Hepatocyte (in vitro differentiated cells): ENCODE measurements around the gene SERPINB3.

Experiments used
- CTCF ChIP-seq: fragments of 200-600 bp; sonication (generic); IDR thresholded peaks from 2 replicates; pipeline ENCODE4 v1.5.1; 2016; ENCODE audit warnings: antibody characterized with exemption, mild to moderate bottlenecking; ENCODE audit not compliant: poor library complexity
- EZH2 ChIP-seq: fragments of 200-600 bp; sonication (generic); IDR thresholded peaks from 2 replicates; pipeline ENCODE4 v1.6.1; 2016; ENCODE audit warnings: antibody characterized with exemption, mild to moderate bottlenecking, borderline replicate concordance
- EZH2phosphoT487 ChIP-seq: fragments of 200-600 bp; sonication (generic); IDR thresholded peaks from one replicate; pipeline ENCODE4 v1.6.1; 2018; ENCODE audit warnings: antibody characterized with exemption, mild to moderate bottlenecking, low read depth, moderate library complexity; ENCODE audit not compliant: unreplicated experiment, severe bottlenecking

GRCh38 chr18:63708650-63709049 is 47.0 kb upstream of the SERPINB3 start:
- TF ChIP-seq CTCF (no peak), EZH2 (no peak), EZH2phosphoT487 (no peak)
